ENCODE results near the gene BAZ2A. TPM values are rescaled to one million over a fixed set of nuclear protein-coding genes. Genes with fewer than 3 reads are reported as not detected.

The BAZ2A gene
- total and polyA plus RNA-seq, 2 experiments from 2014 or later = 109 to 111 TPM

- no peaks in the 10 kb centered on the region for H3K27me3 ChIP-seq (ENCODE audit: insufficient read depth)
- DNase-seq (ENCODE audit: low spot score) (peak; percentile 52), ATAC-seq (peak; percentile 64)
- no peak for TF ChIP-seq ETS1 (IDR thresholded peaks at IDR 0.05)
- no peak for TF ChIP-seq NANOG (IDR thresholded peaks at IDR 0.05; ENCODE audit: borderline replicate concordance)
- no peak for TF ChIP-seq STAT1 (IDR thresholded peaks at IDR 0.05; ENCODE audit: unreplicated experiment)
- TF ChIP-seq CTCF (conservative IDR thresholded peaks at IDR 0.05; ENCODE audit: low read depth in 2 of 2) = peak; percentile 49 to 60
- no peak overlapping the region for H2AFZ ChIP-seq
- Mint-ChIP-seq H3K27me3 (ENCODE audit: insufficient read depth, low read depth, poor library complexity) (peaks cover 10% of the 10 kb centered on the region), H3K36me3 (ENCODE audit: low read depth) (peaks cover 95% of the 10 kb centered on the region), H3K9me3 (no peaks in the 10 kb centered on the region), H3K4me1 (peaks cover 11% of the 10 kb centered on the region; the same call in 2 of the 3 replicates), H3K4me3 (no peak overlapping the region), H3K27ac (no peak overlapping the region)
- H3K36me3 ChIP-seq (ENCODE audit: insufficient read depth) = peaks cover 64% of the 10 kb centered on the region
- peaks cover 8% of the 10 kb centered on the region for H3K4me1 ChIP-seq (ENCODE audit: insufficient read depth)
- no peak overlapping the region for H3K27ac ChIP-seq (ENCODE audit: low read depth)
- H3K9me2 ChIP-seq (ENCODE audit: insufficient read depth) = no peaks in the 10 kb centered on the region
- H3K79me2 ChIP-seq (replicated peaks; ENCODE audit: insufficient read depth) = no peaks in the 10 kb centered on the region
- peaks cover 14% of the 10 kb centered on the region for H3F3A ChIP-seq (replicated peaks; ENCODE audit: low read depth)
- peaks cover 4% of the 10 kb centered on the region for H4K20me1 ChIP-seq (replicated peaks; ENCODE audit: insufficient read depth)
- no peak overlapping the region for H3K4me3 ChIP-seq
- no peak overlapping the region for H3K4me2 ChIP-seq
Measured at GRCh38 chr12:56601503-56601902, 28.6 kb downstream of the BAZ2A start.

- H3K79me2 ChIP-seq (replicated peaks; ENCODE audit: insufficient read depth) = no peaks in the 10 kb centered on the region
- no peak overlapping the region for H3K27ac ChIP-seq (ENCODE audit: low read depth)
- no peaks in the 10 kb centered on the region for H3K9me2 ChIP-seq (ENCODE audit: insufficient read depth)
- peaks cover 4% of the 10 kb centered on the region; the same call in 1 of the 2 replicates for H4K20me1 ChIP-seq (replicated peaks; ENCODE audit: insufficient read depth)
- H3K27ac Mint-ChIP-seq = no peak overlapping the region
- no peak for TF ChIP-seq POLR2AphosphoS5 (IDR thresholded peaks at IDR 0.05; ENCODE audit: low read depth)
- no peak for TF ChIP-seq ZNF114 (CRISPR knock-in tag; IDR thresholded peaks at IDR 0.05)
- TF ChIP-seq REST (IDR thresholded peaks at IDR 0.05; ENCODE audit: unreplicated experiment) = no peak
- no peak overlapping the region for H3K4me2 ChIP-seq
- H3K4me1 Mint-ChIP-seq = peaks cover 15% of the 10 kb centered on the region; the same call in 2 of the 3 replicates
- no peaks in the 10 kb centered on the region for H3K27me3 ChIP-seq (ENCODE audit: insufficient read depth)
- no peaks in the 10 kb centered on the region for H3K9me3 Mint-ChIP-seq
- no peak overlapping the region for H3K4me3 Mint-ChIP-seq
- peaks cover 56% of the 10 kb centered on the region for H3K36me3 ChIP-seq (ENCODE audit: insufficient read depth)
- DNase-seq (ENCODE audit: low spot score) = no peak
- H3K27me3 Mint-ChIP-seq (ENCODE audit: insufficient read depth, low read depth, poor library complexity) = peaks cover 10% of the 10 kb centered on the region
- no peak overlapping the region for H2AFZ ChIP-seq
- H3K36me3 Mint-ChIP-seq (ENCODE audit: low read depth) = peaks cover 91% of the 10 kb centered on the region
- no peak overlapping the region for H3K4me3 ChIP-seq
- ATAC-seq = no peak
- H3K4me1 ChIP-seq (ENCODE audit: insufficient read depth) = peaks cover 10% of the 10 kb centered on the region
- H3F3A ChIP-seq (replicated peaks; ENCODE audit: low read depth) = peaks cover 14% of the 10 kb centered on the region
Measured at GRCh38 chr12:56600753-56601152, 29.4 kb downstream of the BAZ2A start.
